ENCODE results near the gene MSMO1.
"Not testable (repeated sequence)": the region's sequence is repeated elsewhere in the genome, so short reads cannot be mapped to it uniquely, and the experiment has no call there.

MSMO1 gene

GRCh38 chr4:165336743-165337142 is 9.3 kb downstream of the MSMO1 start:
- no peak overlapping the region for H3K9ac ChIP-seq (ENCODE audit: low read length in 2 of 2)
- H3K36me3 ChIP-seq (ENCODE audit: control insufficient read depth in 2 of 2, insufficient read depth in 2 of 2, low read length in 2 of 2), result peaks cover 2 to 5% of the 10 kb centered on the region in 2 donors
- H3K4me3 ChIP-seq (ENCODE audit: low read length in 2 of 2), result no peak overlapping the region
- H3K9me3 ChIP-seq (ENCODE audit: control insufficient read depth in 2 of 2, low read length in 2 of 2), result no peaks in the 10 kb centered on the region
- H3K27ac ChIP-seq (ENCODE audit: low read length), result no peak overlapping the region
- H3K27me3 ChIP-seq (ENCODE audit: control insufficient read depth in 1 of 2, insufficient read depth in 2 of 2, low read length in 2 of 2), result no peaks in the 10 kb centered on the region
- no peaks in the 10 kb centered on the region for H3K4me1 ChIP-seq (ENCODE audit: control insufficient read depth, insufficient read depth, low read length)

DNA sequence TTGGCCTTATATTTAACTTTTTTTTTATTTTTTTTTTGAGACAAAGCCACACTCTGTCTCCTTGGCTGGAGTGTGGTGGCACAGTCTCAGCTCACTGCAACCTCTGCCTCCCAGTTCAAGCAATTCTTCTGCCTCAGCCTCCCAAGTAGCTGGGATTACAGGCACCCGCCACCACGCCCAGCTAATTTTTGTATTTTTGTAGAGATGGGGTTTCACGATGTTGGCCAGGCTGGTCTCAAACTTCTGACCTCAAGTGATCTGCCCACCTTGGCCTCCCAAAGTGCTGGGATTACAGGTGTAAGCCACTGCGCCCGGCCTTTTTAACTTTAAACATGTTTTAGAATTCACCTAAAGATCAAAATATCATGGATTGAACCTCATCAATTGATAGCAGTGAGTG is 14.9 kb downstream of the MSMO1 start:
- not testable (repeated sequence) for H3K9ac ChIP-seq (ENCODE audit: low read length in 2 of 2); H3K36me3 ChIP-seq (ENCODE audit: control insufficient read depth in 2 of 2, insufficient read depth in 2 of 2, low read length in 2 of 2); H3K9me3 ChIP-seq (ENCODE audit: control insufficient read depth in 2 of 2, low read length in 2 of 2); H3K27me3 ChIP-seq (ENCODE audit: control insufficient read depth in 1 of 2, insufficient read depth in 2 of 2, low read length in 2 of 2); H3K4me3 ChIP-seq (ENCODE audit: low read length in 2 of 2); H3K27ac ChIP-seq (ENCODE audit: low read length); H3K4me1 ChIP-seq (ENCODE audit: control insufficient read depth, insufficient read depth, low read length)

GRCh38 chr4:165343353-165344191 is 16.1 kb downstream of the MSMO1 start:
- H3K4me3 ChIP-seq (ENCODE audit: low read length in 2 of 2), result no peak overlapping the region
- no peak overlapping the region for H3K9ac ChIP-seq (ENCODE audit: low read length in 2 of 2)
- no peak overlapping the region for H3K27ac ChIP-seq (ENCODE audit: low read length)
- H3K9me3 ChIP-seq (ENCODE audit: control insufficient read depth in 2 of 2, low read length in 2 of 2), result no peaks in the 10 kb centered on the region
- peaks cover 2 to 3% of the 10 kb centered on the region in 2 donors for H3K36me3 ChIP-seq (ENCODE audit: control insufficient read depth in 2 of 2, insufficient read depth in 2 of 2, low read length in 2 of 2)
- H3K4me1 ChIP-seq (ENCODE audit: control insufficient read depth, insufficient read depth, low read length), result no peaks in the 10 kb centered on the region
- no peaks in the 10 kb centered on the region for H3K27me3 ChIP-seq (ENCODE audit: control insufficient read depth in 1 of 2, insufficient read depth in 2 of 2, low read length in 2 of 2)

- no peak overlapping the region for H3K9ac ChIP-seq (ENCODE audit: low read length in 2 of 2)
- H3K27me3 ChIP-seq (ENCODE audit: control insufficient read depth in 1 of 2, insufficient read depth in 2 of 2, low read length in 2 of 2), result no peaks in the 10 kb centered on the region
- H3K27ac ChIP-seq (ENCODE audit: low read length), result no peak overlapping the region
- no peak overlapping the region for H3K4me3 ChIP-seq (ENCODE audit: low read length in 2 of 2)
- H3K36me3 ChIP-seq (ENCODE audit: control insufficient read depth in 2 of 2, insufficient read depth in 2 of 2, low read length in 2 of 2), result no peaks in the 10 kb centered on the region
- no peaks in the 10 kb centered on the region for H3K9me3 ChIP-seq (ENCODE audit: control insufficient read depth in 2 of 2, low read length in 2 of 2)
- H3K4me1 ChIP-seq (ENCODE audit: control insufficient read depth, insufficient read depth, low read length), result no peaks in the 10 kb centered on the region
Measured at GRCh38 chr4:165345666-165346417, 18.4 kb downstream of the MSMO1 start.

DNA sequence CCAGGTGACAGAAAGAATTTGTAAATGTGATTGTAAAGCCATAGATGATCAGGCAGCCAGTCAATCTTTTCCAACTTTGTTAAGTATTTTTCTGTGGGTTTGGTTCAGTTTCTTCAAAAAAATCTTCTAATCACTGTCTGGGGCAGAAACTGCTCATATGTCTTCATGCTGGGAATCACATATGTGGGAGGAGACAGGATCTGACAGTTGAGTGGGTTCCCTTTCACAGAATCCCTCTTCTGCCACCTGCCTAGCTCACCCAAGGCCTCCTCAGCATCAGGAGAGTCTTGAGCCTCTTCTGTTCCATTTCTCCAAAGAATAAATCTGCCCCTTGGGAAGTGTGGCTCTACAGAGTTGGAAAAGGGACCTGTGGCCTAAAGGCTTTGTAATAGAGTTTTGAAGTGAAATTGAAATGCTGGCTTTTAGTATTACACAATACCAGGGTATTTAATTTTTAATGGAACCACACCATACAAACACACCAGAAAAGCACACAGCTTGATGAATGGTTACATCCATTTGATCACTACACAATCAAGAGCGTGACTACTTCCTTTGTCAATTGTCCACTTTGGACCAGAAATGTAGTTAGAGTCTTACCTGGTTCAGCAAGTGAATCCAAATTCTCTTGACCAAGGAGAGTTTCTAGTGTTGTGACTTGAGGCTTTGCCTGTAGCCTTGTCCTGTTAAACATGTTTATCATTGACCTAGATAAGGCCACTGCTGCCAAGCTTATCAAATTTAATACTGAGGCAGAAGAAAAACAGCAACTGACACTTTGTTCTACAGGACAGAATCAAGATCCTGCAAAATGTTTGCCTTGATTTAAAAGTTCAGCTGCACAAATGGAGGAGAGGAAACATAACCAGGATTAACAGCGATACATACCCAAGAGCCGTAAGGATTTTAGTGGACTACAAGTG is 20.4 kb downstream of the MSMO1 start:
- H3K4me1 ChIP-seq (ENCODE audit: control insufficient read depth, insufficient read depth, low read length), result no peaks in the 10 kb centered on the region
- H3K4me3 ChIP-seq (ENCODE audit: low read length in 2 of 2), result no peak overlapping the region
- no peak overlapping the region for H3K27ac ChIP-seq (ENCODE audit: low read length)
- H3K36me3 ChIP-seq (ENCODE audit: control insufficient read depth in 2 of 2, insufficient read depth in 2 of 2, low read length in 2 of 2), result no peaks in the 10 kb centered on the region
- no peak overlapping the region for H3K9ac ChIP-seq (ENCODE audit: low read length in 2 of 2)
- H3K27me3 ChIP-seq (ENCODE audit: control insufficient read depth in 1 of 2, insufficient read depth in 2 of 2, low read length in 2 of 2), result no peaks in the 10 kb centered on the region
- no peaks in the 10 kb centered on the region for H3K9me3 ChIP-seq (ENCODE audit: control insufficient read depth in 2 of 2, low read length in 2 of 2)

- H3K27ac ChIP-seq (ENCODE audit: low read length), result no peak overlapping the region
- no peak overlapping the region for H3K9ac ChIP-seq (ENCODE audit: low read length in 2 of 2)
- H3K9me3 ChIP-seq (ENCODE audit: control insufficient read depth in 2 of 2, low read length in 2 of 2), result no peaks in the 10 kb centered on the region
- no peak overlapping the region for H3K4me3 ChIP-seq (ENCODE audit: low read length in 2 of 2)
- no peaks in the 10 kb centered on the region for H3K27me3 ChIP-seq (ENCODE audit: control insufficient read depth in 1 of 2, insufficient read depth in 2 of 2, low read length in 2 of 2)
- no peaks in the 10 kb centered on the region for H3K4me1 ChIP-seq (ENCODE audit: control insufficient read depth, insufficient read depth, low read length)
- H3K36me3 ChIP-seq (ENCODE audit: control insufficient read depth in 2 of 2, insufficient read depth in 2 of 2, low read length in 2 of 2), result no peaks in the 10 kb centered on the region
Measured at GRCh38 chr4:165351359-165352130, 24.1 kb downstream of the MSMO1 start.

DNA sequence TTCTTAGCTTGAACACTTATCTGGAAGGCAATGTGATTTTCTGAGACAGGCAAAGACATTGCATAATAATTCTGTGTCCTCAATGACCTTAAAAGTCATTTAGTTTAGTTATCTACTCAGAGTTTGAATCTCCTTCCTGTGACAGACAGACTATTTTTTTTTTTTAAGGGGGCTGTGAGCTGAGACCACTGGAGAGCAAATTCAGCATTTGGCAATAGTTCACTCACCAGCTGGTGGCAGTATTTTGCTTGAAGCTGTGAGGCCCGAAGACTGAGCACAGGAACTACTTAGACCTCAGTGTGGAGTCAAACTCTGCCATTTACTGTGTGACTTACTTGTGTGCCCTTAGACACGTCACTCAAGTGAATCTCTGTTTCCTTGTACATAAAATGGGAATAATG is 28.4 kb downstream of the MSMO1 start:
- Histone ChIP-seq H3K4me3 (ENCODE audit: low read length in 2 of 2) (no peak overlapping the region), H3K9ac (ENCODE audit: low read length in 2 of 2) (no peak overlapping the region), H3K4me1 (ENCODE audit: control insufficient read depth, insufficient read depth, low read length) (no peaks in the 10 kb centered on the region), H3K27ac (ENCODE audit: low read length) (no peak overlapping the region), H3K9me3 (ENCODE audit: control insufficient read depth in 2 of 2, low read length in 2 of 2) (no peaks in the 10 kb centered on the region), H3K27me3 (ENCODE audit: control insufficient read depth in 1 of 2, insufficient read depth in 2 of 2, low read length in 2 of 2) (no peaks in the 10 kb centered on the region), H3K36me3 (ENCODE audit: control insufficient read depth in 2 of 2, insufficient read depth in 2 of 2, low read length in 2 of 2) (no peaks in the 10 kb centered on the region)

DNA sequence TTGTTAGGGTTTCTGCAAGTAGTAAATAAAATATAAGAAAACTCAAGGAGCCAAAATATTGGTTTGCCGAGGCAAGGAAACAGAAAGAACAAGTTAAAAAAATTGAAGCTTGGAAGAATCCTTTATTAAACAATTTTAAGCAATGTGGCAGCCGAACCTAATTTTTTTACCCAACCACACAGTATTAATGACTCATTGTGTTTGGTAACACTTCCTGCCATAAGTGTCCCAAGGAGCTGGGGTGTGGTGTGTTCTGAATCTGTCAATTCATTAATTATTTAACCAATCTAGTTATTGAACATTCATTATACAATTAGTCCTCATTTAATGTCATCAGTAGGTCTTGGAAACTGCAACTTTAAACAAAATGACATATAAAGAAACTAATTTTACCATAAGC is 32.0 kb downstream of the MSMO1 start:
- H3K27me3 ChIP-seq (ENCODE audit: control insufficient read depth in 1 of 2, insufficient read depth in 2 of 2, low read length in 2 of 2), result no peaks in the 10 kb centered on the region
- no peak overlapping the region for H3K27ac ChIP-seq (ENCODE audit: low read length)
- H3K4me1 ChIP-seq (ENCODE audit: control insufficient read depth, insufficient read depth, low read length), result no peaks in the 10 kb centered on the region
- H3K9ac ChIP-seq (ENCODE audit: low read length in 2 of 2), result no peak overlapping the region
- H3K4me3 ChIP-seq (ENCODE audit: low read length in 2 of 2), result no peak overlapping the region
- no peaks in the 10 kb centered on the region for H3K9me3 ChIP-seq (ENCODE audit: control insufficient read depth in 2 of 2, low read length in 2 of 2)
- no peaks in the 10 kb centered on the region for H3K36me3 ChIP-seq (ENCODE audit: control insufficient read depth in 2 of 2, insufficient read depth in 2 of 2, low read length in 2 of 2)

GRCh38 chr4:165360041-165360695 is 32.7 kb downstream of the MSMO1 start:
- Histone ChIP-seq H3K9ac (ENCODE audit: low read length in 2 of 2) (no peak overlapping the region), H3K27me3 (ENCODE audit: control insufficient read depth in 1 of 2, insufficient read depth in 2 of 2, low read length in 2 of 2) (no peaks in the 10 kb centered on the region), H3K27ac (ENCODE audit: low read length) (no peak overlapping the region), H3K4me3 (ENCODE audit: low read length in 2 of 2) (no peak overlapping the region), H3K36me3 (ENCODE audit: control insufficient read depth in 2 of 2, insufficient read depth in 2 of 2, low read length in 2 of 2) (no peaks in the 10 kb centered on the region), H3K4me1 (ENCODE audit: control insufficient read depth, insufficient read depth, low read length) (no peaks in the 10 kb centered on the region), H3K9me3 (ENCODE audit: control insufficient read depth in 2 of 2, low read length in 2 of 2) (no peaks in the 10 kb centered on the region)
